Naive thymus-derived CD8-positive, alpha-beta T cell (primary cell): Measurements from ENCODE around the gene NMRAL1. TPM values are rescaled to one million over a fixed set of nuclear protein-coding genes. Genes with fewer than 3 reads are reported as not detected.

ENCODE experiments used
- ATAC-seq, 2 donors: fragments of 150-1000 bp; cut with Tn5 transposase in 1 of 2; sonication (Bioruptor Pico), chemical (Tn5 transposase) in 1 of 2; 1 replicate in 1 of 2; 2 replicates in 1 of 2; pipeline ENCODE4 v1.10.0; 2021; ENCODE audit warnings: mild to moderate bottlenecking in 2 of 2, moderate library complexity in 2 of 2
- POLR2A ChIA-PET: fragments of 350-600 bp; sonication (Branson Sonifier 250); formaldehyde crosslinking; loops from one replicate; lab custom pipeline; 2021; ENCODE audit warnings: antibody characterized with exemption; lab: Charles Lee
- DNase-seq, 10 donors: peaks; one replicate each; pipeline versions ENCODE4 v3.0.0 to v3.0.0-alpha.2; 2020 to 2022
- H3K27ac Mint-ChIP-seq, 10 donors: one replicate each; pipeline ENCODE4 v1.8.0; 2020 to 2022; ENCODE audit warnings: mild to moderate bottlenecking in 10 of 10, mixed read lengths in 10 of 10, moderate library complexity in 4 of 10, inconsistent platforms in 1 of 10
- H3K27me3 Mint-ChIP-seq, 5 donors: one replicate each; pipeline ENCODE4 v1.8.0; 2021 to 2022; ENCODE audit warnings: mixed read lengths in 5 of 5
- H3K36me3 Mint-ChIP-seq, 3 donors: one replicate each; pipeline ENCODE4 v1.8.0; 2020 to 2022; ENCODE audit warnings: mixed read lengths in 3 of 3, mild to moderate bottlenecking in 2 of 3, inconsistent platforms in 1 of 3
- H3K4me1 Mint-ChIP-seq, 4 donors: one replicate each; pipeline ENCODE4 v1.8.0; 2021 to 2022; ENCODE audit warnings: mixed read lengths in 4 of 4
- H3K4me3 Mint-ChIP-seq, 10 donors: one replicate each; pipeline ENCODE4 v1.8.0; 2020 to 2022; ENCODE audit warnings: mild to moderate bottlenecking in 10 of 10, mixed read lengths in 10 of 10, moderate library complexity in 6 of 10, inconsistent platforms in 1 of 10
- H3K9me3 Mint-ChIP-seq, 9 donors: one replicate each; pipeline ENCODE4 v1.8.0; 2020 to 2022; ENCODE audit warnings: mixed read lengths in 9 of 9, mild to moderate bottlenecking in 3 of 9, inconsistent platforms in 1 of 9, moderate library complexity in 1 of 9
- polyA plus RNA-seq, 3 donors: library from polyadenylated mRNA; unstranded; fragments of 300-500 nt; fragmentation: Illumina TruSeq; gene quantifications; one replicate each; pipeline ENCODE4 v1.2.3, GENCODE V29; 2021
- total RNA-seq, 8 experiments: library from RNA in 2 of 8; stranded (reverse) in 2 of 8; gene quantifications; one replicate each; pipeline ENCODE4 v1.2.3 and lab custom pipeline; 2021 to 2026

Gene NMRAL1
- total RNA-seq, result 10 to 100 TPM; 53.7 to 63.1 TPM
- polyA plus RNA-seq, result 10 to 100 TPM; 52.3 to 67.9 (median 62.9) TPM
- total RNA-seq (lab: John Stamatoyannopoulos, UW), result 26.4 to 38.5 (median 29.3) reads per million in 6 experiments

GRCh38 chr16:4474192-4474961 is at the start of gene NMRAL1:
Gene NMRAL1 (minus strand): TSS chr16:4474625. CDS start chr16:4474132, 493 bp downstream.
- POLR2A ChIA-PET, result interaction anchor here (0.6 to 10.5 kb wide), 9 partner anchors 9 to 1724 kb away, joined by 3 to 324 read pairs (median 6); partner anchors contain the start of genes CDIP1 and CORO7
- H3K9me3 Mint-ChIP-seq, result peaks cover 0 to 2% (median 0%) of the 10 kb centered on the region in 9 donors
- DNase-seq (peak; percentile 70 to 94 (median 86)), ATAC-seq (peak; percentile 69 to 74)
- peak within 1 kb of the TSS; percentile 76 to 94 (median 89) for H3K4me3 Mint-ChIP-seq
- H3K27ac Mint-ChIP-seq, result peak within 1 kb of the TSS; percentile 61 to 98 (median 94)
- H3K36me3 Mint-ChIP-seq, result peaks cover 0 to 12% (median 3%) of the 10 kb centered on the region in 3 donors
- no peaks in the 10 kb centered on the region for H3K27me3 Mint-ChIP-seq
- H3K4me1 Mint-ChIP-seq, result peaks cover 16 to 56% (median 43%) of the 10 kb centered on the region in 4 donors

- Mint-ChIP-seq H3K4me3 (no peak overlapping the region), H3K27ac (peak overlapping the region in 4 of 10 donors; percentile 8 to 48 (median 32)), H3K9me3 (no peaks in the 10 kb centered on the region), H3K36me3 (peaks cover 0 to 4% (median 0%) of the 10 kb centered on the region in 3 donors), H3K4me1 (peaks cover 15 to 49% (median 30%) of the 10 kb centered on the region in 4 donors), H3K27me3 (no peaks in the 10 kb centered on the region)
- no peak for ATAC-seq
- no peak for DNase-seq
- POLR2A ChIA-PET, result interaction anchor here (0.8 to 2.0 kb wide), 3 partner anchors 13 to 47 kb away, joined by 3 to 7 read pairs (median 3); partner anchors contain the start of gene HMOX2
Measured at GRCh38 chr16:4523686-4524085, 49.3 kb upstream of the NMRAL1 start.

- ATAC-seq (no peak), DNase-seq (no peak)
- Mint-ChIP-seq H3K4me3 (no peak overlapping the region), H3K27ac (no peak overlapping the region), H3K27me3 (no peaks in the 10 kb centered on the region), H3K36me3 (peaks cover 0 to 4% (median 0%) of the 10 kb centered on the region in 3 donors), H3K4me1 (peaks cover 19 to 45% (median 30%) of the 10 kb centered on the region in 4 donors), H3K9me3 (no peaks in the 10 kb centered on the region)
- POLR2A ChIA-PET, result interaction anchor here (0.5 kb wide), 1 partner anchor 9 kb away, joined by 3 read pairs; no protein-coding TSS in a partner anchor
Measured at GRCh38 chr16:4522051-4522581, 47.7 kb upstream of the NMRAL1 start.

GRCh38 chr16:4520913-4521312 is 46.5 kb upstream of the NMRAL1 start:
- no peaks in the 10 kb centered on the region for H3K27me3 Mint-ChIP-seq
- no peak overlapping the region for H3K4me3 Mint-ChIP-seq
- DNase-seq (no peak), ATAC-seq (no peak)
- peaks cover 0 to 4% (median 0%) of the 10 kb centered on the region in 3 donors for H3K36me3 Mint-ChIP-seq
- H3K27ac Mint-ChIP-seq, result peak overlapping the region in 2 of 10 donors; percentile 14 to 39
- no peaks in the 10 kb centered on the region for H3K9me3 Mint-ChIP-seq
- H3K4me1 Mint-ChIP-seq, result peaks cover 19 to 46% (median 32%) of the 10 kb centered on the region in 4 donors
- POLR2A ChIA-PET, result no interaction called here

DNA sequence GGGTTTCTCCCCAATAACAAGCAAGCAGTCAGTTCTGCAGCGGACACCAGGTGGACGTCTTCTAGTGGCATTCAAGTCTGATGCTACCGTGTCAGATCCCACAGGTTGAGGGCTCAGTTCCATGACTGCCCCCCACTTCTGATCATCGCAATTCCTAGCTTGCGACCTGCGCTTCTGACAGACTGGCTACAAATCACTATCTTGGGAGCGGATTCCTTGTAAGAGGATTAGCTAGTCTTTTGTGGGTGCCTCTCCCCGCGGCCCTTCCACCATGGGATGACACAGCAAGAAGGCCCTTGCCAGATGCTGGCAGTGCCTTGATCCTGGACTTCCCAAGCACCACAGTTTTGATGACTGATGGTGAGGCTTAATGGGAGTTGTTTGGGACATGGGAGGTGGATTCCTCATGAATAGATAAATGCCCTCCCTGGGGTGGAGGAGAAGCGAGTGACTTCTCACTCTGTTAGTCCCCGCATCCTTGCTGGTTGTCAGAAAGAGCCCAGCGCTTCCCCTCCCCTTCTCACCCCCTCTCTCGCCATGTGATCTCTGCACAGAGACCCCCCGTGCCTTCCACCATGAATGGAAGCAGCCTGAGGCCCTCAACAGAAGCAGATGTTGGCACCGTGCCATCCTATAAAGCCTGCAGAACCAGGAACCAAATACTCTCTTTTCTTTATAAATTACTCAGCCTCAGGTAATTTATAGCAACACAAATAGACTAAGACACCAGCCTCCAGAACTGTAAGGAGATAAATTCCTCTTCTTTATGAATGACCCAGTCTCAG is 45.0 kb upstream of the NMRAL1 start:
- no peaks in the 10 kb centered on the region for H3K27me3 Mint-ChIP-seq
- H3K36me3 Mint-ChIP-seq, result peaks cover 0 to 8% (median 0%) of the 10 kb centered on the region in 3 donors
- H3K9me3 Mint-ChIP-seq, result no peaks in the 10 kb centered on the region
- no peak overlapping the region for H3K4me3 Mint-ChIP-seq
- POLR2A ChIA-PET, result no interaction called here
- peak overlapping the region in 8 of 10 donors; percentile 36 to 85 (median 67) for H3K27ac Mint-ChIP-seq
- DNase-seq (no peak), ATAC-seq (no peak)
- H3K4me1 Mint-ChIP-seq, result peaks cover 28 to 52% (median 45%) of the 10 kb centered on the region in 4 donors

DNA sequence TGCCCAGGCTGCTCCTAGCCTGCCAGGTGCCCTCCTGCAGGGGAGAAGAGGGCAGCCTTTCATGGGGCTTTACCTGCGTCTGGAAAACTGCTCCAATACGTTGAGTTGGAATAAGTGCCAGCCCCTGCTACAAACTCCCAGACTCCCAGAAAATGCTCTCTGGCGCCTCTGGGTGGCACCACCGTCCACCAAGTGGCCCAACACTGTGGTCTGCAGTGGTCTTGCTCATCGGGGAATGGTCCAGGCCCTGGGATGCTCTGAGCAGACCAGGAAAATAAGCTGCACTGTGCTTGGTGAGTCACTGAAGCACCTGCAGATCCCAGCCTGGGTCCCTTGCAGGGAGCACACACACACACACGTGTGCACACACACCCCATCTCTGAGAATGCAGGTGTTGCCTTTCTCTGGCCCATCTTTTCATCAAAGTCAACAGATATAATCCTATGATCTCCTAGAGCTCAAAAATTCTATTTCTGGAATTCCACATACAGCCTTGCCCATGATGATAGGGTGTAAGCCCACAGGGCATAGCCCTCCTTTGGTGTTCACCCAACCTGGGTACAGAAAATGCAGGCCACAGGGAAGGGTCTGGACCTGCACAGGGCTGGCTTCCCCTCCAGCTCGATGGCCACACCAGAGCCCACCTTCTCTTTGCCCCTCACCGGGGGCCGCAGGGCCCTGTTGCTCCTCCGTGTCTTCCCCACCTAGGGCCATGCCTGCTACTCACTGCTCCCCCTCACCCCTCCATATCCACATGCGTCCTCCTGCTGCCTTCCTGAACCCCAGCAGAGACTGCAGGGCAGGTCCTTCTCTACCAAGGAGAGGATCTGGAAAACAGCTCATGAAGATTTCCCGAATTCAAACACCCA is 43.6 kb upstream of the NMRAL1 start:
- ATAC-seq (no peak), DNase-seq (no peak)
- Mint-ChIP-seq H3K27me3 (no peaks in the 10 kb centered on the region), H3K36me3 (peaks cover 0 to 10% (median 0%) of the 10 kb centered on the region in 3 donors), H3K4me3 (peak overlapping the region in 1 of 10 donors; percentile 14), H3K9me3 (no peaks in the 10 kb centered on the region), H3K4me1 (peaks cover 25 to 59% (median 47%) of the 10 kb centered on the region in 4 donors), H3K27ac (peak overlapping the region in 7 of 10 donors; percentile 47 to 81 (median 63))
- POLR2A ChIA-PET, result interaction anchor here (0.6 to 1.7 kb wide), 3 partner anchors 9 to 14 kb away, joined by 3 to 4 read pairs (median 4); no protein-coding TSS in a partner anchor

DNA sequence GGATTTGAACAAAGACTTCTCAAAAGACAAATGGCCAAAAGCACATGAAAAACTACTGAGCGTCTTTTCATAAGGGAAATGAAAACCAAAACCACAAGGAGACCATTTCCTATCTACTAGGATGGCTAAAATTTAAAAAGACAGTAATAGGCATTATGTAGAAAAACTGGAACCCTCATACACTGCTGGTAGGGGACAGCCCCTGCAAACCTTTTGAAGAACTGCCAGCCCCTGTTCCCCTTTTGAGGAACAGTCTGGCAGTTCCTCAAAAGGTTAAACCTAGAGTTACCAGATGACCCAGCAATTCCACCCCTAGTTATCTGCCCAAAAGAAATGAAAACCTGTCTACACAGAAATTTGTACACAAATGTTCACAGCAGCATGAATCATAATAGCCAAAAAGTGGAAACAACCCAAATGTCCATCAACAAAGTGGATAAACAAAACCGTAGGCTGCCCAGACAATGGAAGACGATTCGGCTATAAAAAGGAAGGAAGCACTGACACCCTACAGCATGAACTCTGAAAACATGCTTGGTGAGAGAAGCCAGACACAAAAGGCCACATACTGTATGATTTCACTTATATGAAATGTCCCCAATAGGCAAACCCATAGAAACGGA is 41.3 kb upstream of the NMRAL1 start:
- DNase-seq (no peak), ATAC-seq (peak; percentile 37 to 44)
- peak overlapping the region; percentile 85 to 95 (median 89) for H3K27ac Mint-ChIP-seq
- H3K27me3 Mint-ChIP-seq, result no peaks in the 10 kb centered on the region
- peaks cover 31 to 79% (median 58%) of the 10 kb centered on the region in 4 donors for H3K4me1 Mint-ChIP-seq
- no peaks in the 10 kb centered on the region for H3K9me3 Mint-ChIP-seq
- H3K4me3 Mint-ChIP-seq, result peak overlapping the region; percentile 24 to 75 (median 56)
- POLR2A ChIA-PET, result interaction anchor here (0.5 to 2.0 kb wide), 5 partner anchors 12 to 590 kb away, joined by 3 to 14 read pairs (median 3); partner anchors contain the start of gene CDIP1
- peaks cover 0 to 29% (median 4%) of the 10 kb centered on the region in 3 donors for H3K36me3 Mint-ChIP-seq

DNA sequence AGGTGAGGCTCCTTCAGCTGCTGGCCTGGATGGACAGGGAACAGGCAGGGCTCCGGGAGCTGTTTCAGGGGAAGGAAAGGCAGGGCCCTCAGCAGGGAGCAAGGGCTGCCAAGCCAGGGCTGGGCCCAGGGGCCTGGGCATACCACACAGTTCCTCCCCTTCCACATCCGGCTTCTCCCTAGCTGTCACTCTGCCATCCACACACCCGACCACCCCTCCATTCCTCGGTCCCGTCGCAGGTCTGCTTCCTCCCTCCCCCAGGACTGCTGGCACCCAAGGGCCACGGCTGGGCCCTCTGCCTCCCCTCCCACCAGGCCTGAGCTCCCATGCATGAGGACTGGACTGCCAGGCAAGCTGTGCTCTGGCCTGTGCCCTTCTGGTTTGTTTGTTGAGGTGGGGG is 40.2 kb upstream of the NMRAL1 start:
- peaks cover 31 to 78% (median 55%) of the 10 kb centered on the region in 4 donors for H3K4me1 Mint-ChIP-seq
- no peaks in the 10 kb centered on the region for H3K27me3 Mint-ChIP-seq
- H3K36me3 Mint-ChIP-seq, result peaks cover 0 to 39% (median 4%) of the 10 kb centered on the region in 3 donors
- peak overlapping the region in 9 of 10 donors; percentile 24 to 75 (median 55) for H3K4me3 Mint-ChIP-seq
- ATAC-seq (peak in 1 of 2 donors; percentile 31), DNase-seq (no peak)
- POLR2A ChIA-PET, result interaction anchor here (0.6 to 2.0 kb wide), 4 partner anchors 8 to 37 kb away, joined by 3 to 14 read pairs (median 8); partner anchors contain the start of gene CDIP1
- H3K9me3 Mint-ChIP-seq, result no peaks in the 10 kb centered on the region
- H3K27ac Mint-ChIP-seq, result peak overlapping the region; percentile 85 to 95 (median 89)

GRCh38 chr16:4513881-4514280 is 39.5 kb upstream of the NMRAL1 start:
- Mint-ChIP-seq H3K4me1 (peaks cover 31 to 78% (median 55%) of the 10 kb centered on the region in 4 donors), H3K4me3 (peak overlapping the region in 1 of 10 donors; percentile 56), H3K27ac (peak overlapping the region; percentile 14 to 95 (median 86)), H3K36me3 (peaks cover 0 to 46% (median 4%) of the 10 kb centered on the region in 3 donors), H3K9me3 (no peaks in the 10 kb centered on the region), H3K27me3 (no peaks in the 10 kb centered on the region)
- no peak for ATAC-seq
- DNase-seq, result no peak
- POLR2A ChIA-PET, result interaction anchor here (0.6 to 15.5 kb wide), 4 partner anchors 8 to 60 kb away, joined by 3 to 324 read pairs (median 13); partner anchors contain the start of genes CDIP1, HMOX2 and NMRAL1

DNA sequence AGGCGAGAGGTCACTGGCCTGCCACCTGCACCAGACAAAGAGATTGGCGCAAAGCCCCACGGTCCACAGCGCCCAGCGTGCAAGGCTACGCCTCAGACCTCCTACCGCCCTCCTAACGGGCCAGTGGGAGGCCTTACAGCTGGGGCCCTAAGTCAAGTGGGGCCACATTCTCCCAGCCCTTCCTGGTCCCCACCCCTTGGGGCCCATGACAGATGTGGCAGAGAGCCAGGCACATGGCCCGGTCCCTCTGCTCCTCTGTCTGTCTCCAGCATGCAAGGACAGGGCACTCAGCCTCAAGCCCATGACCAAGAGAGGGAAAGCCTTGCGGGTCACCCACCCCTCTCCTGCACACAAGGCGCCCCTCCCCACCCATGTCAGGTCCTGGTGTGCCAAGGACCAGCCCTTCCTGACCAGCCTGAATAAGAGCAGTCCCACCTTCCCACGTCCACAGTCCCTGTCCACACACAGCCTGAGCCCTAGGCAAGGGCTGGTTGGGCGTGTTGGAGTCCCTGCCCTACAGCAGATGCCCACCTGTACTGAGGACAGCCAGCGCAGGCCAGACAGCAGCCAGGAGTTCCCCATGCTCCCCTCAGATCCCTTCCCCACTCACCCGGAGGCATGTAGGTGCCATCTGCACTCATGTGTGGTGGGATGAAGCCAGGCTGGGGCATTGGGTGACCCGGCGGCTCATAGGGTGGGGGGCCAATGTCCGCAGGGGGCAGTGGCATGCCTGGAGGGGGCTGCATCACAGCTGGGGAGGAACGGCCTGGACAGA is 38.8 kb upstream of the NMRAL1 start:
- Mint-ChIP-seq H3K4me1 (peaks cover 27 to 74% (median 49%) of the 10 kb centered on the region in 4 donors), H3K27ac (peak overlapping the region; percentile 14 to 87 (median 80)), H3K36me3 (peaks cover 0 to 51% (median 4%) of the 10 kb centered on the region in 3 donors), H3K27me3 (no peaks in the 10 kb centered on the region), H3K4me3 (peak overlapping the region in 4 of 10 donors; percentile 15 to 59 (median 42)), H3K9me3 (no peaks in the 10 kb centered on the region)
- ATAC-seq (no peak), DNase-seq (no peak)
- POLR2A ChIA-PET, result interaction anchor here (0.6 to 15.5 kb wide), 3 partner anchors 23 to 60 kb away, joined by 3 to 324 read pairs (median 3); partner anchors contain the start of genes HMOX2 and NMRAL1
